Effector memory CD4-positive, alpha-beta T cell (primary cell): ENCODE measurements around the gene OSCP1.

Source experiments
- DNase-seq, 3 donors: peaks; one replicate each; pipeline ENCODE4 v3.0.0-alpha.2; 2020
- H3K27ac ChIP-seq: 2 replicates; pipeline ENCODE4 v1.7.0; 2013; ENCODE audit warnings: mild to moderate bottlenecking, low read length, moderate library complexity; ENCODE audit not compliant: insufficient read depth, poor library complexity, severe bottlenecking
- H3K27me3 ChIP-seq: replicated peaks from 2 replicates; pipeline ENCODE4 v1.7.0; 2013; ENCODE audit warnings: mild to moderate bottlenecking, low read length; ENCODE audit not compliant: insufficient read depth, control insufficient read depth, poor library complexity, severe bottlenecking
- H3K36me3 ChIP-seq: 2 replicates; pipeline ENCODE4 v1.7.0; 2013; ENCODE audit warnings: mild to moderate bottlenecking, low read length, moderate library complexity; ENCODE audit not compliant: control insufficient read depth, insufficient read depth
- H3K4me1 ChIP-seq: 2 replicates; pipeline ENCODE4 v1.7.0; 2013; ENCODE audit warnings: low read length, mild to moderate bottlenecking; ENCODE audit not compliant: control insufficient read depth, insufficient read depth, poor library complexity, severe bottlenecking
- H3K4me3 ChIP-seq: 2 replicates; pipeline ENCODE4 v1.7.0; 2013; ENCODE audit warnings: low read length, low read depth, mild to moderate bottlenecking; ENCODE audit not compliant: insufficient read depth, poor library complexity, severe bottlenecking
- H3K9me3 ChIP-seq: 2 replicates; pipeline ENCODE4 v1.7.0; 2013; ENCODE audit warnings: mild to moderate bottlenecking, low read length, moderate library complexity; ENCODE audit not compliant: control insufficient read depth

OSCP1 gene

GRCh38 chr1:36414384-36414783 lies 35.9 kb downstream of the OSCP1 start:
- DNase-seq: no peak
- Histone ChIP-seq H3K9me3 (no peaks in the 10 kb centered on the region), H3K36me3 (no peaks in the 10 kb centered on the region), H3K4me1 (no peaks in the 10 kb centered on the region), H3K4me3 (no peak overlapping the region), H3K27ac (no peak overlapping the region), H3K27me3 (no peaks in the 10 kb centered on the region)

- no peaks in the 10 kb centered on the region for H3K36me3 ChIP-seq
- DNase-seq: peak; percentile 11 to 27 (median 15)
- no peaks in the 10 kb centered on the region for H3K27me3 ChIP-seq
- no peak overlapping the region for H3K4me3 ChIP-seq
- no peaks in the 10 kb centered on the region for H3K9me3 ChIP-seq
- no peaks in the 10 kb centered on the region for H3K4me1 ChIP-seq
- no peak overlapping the region for H3K27ac ChIP-seq
Observed at GRCh38 chr1:36411674-36412648, 38.3 kb downstream of the OSCP1 start.

GRCh38 chr1:36408479-36408878 lies 41.8 kb downstream of the OSCP1 start:
- H3K4me1 ChIP-seq: no peaks in the 10 kb centered on the region
- H3K4me3 ChIP-seq: no peak overlapping the region
- DNase-seq: no peak
- H3K9me3 ChIP-seq: no peaks in the 10 kb centered on the region
- H3K27me3 ChIP-seq: no peaks in the 10 kb centered on the region
- no peaks in the 10 kb centered on the region for H3K36me3 ChIP-seq
- no peak overlapping the region for H3K27ac ChIP-seq

GRCh38 chr1:36406440-36406839 lies 43.8 kb downstream of the OSCP1 start:
- Histone ChIP-seq H3K27me3 (no peaks in the 10 kb centered on the region), H3K36me3 (no peaks in the 10 kb centered on the region), H3K4me1 (no peaks in the 10 kb centered on the region), H3K9me3 (no peaks in the 10 kb centered on the region), H3K4me3 (no peak overlapping the region), H3K27ac (no peak overlapping the region)
- no peak for DNase-seq

GRCh38 chr1:36402504-36402890 lies 47.8 kb downstream of the OSCP1 start:
- Histone ChIP-seq H3K4me3 (no peak overlapping the region), H3K36me3 (no peaks in the 10 kb centered on the region), H3K9me3 (no peaks in the 10 kb centered on the region), H3K27ac (no peak overlapping the region), H3K4me1 (peaks cover 6% of the 10 kb centered on the region), H3K27me3 (no peaks in the 10 kb centered on the region)
- no peak for DNase-seq

GRCh38 chr1:36401602-36402503 lies 48.4 kb downstream of the OSCP1 start:
- Histone ChIP-seq H3K27me3 (no peaks in the 10 kb centered on the region), H3K9me3 (no peaks in the 10 kb centered on the region), H3K4me3 (no peak overlapping the region), H3K4me1 (peaks cover 6% of the 10 kb centered on the region), H3K27ac (no peak overlapping the region), H3K36me3 (no peaks in the 10 kb centered on the region)
- no peak for DNase-seq

GRCh38 chr1:36400825-36401601 lies 49.2 kb downstream of the OSCP1 start:
- peak in 1 of 3 donors; percentile 7 for DNase-seq
- Histone ChIP-seq H3K27ac (no peak overlapping the region), H3K4me3 (no peak overlapping the region)

GRCh38 chr1:36400514-36400824 lies 49.8 kb downstream of the OSCP1 start:
- H3K4me3 ChIP-seq: no peak overlapping the region
- peaks cover 10% of the 10 kb centered on the region for H3K4me1 ChIP-seq
- no peak overlapping the region for H3K27ac ChIP-seq

More at GRCh38 chr1:36400825-36401601, 49.2 kb downstream of the OSCP1 start:
- Histone ChIP-seq H3K9me3 (no peaks in the 10 kb centered on the region), H3K36me3 (no peaks in the 10 kb centered on the region), H3K4me1 (peaks cover 10% of the 10 kb centered on the region), H3K27me3 (no peaks in the 10 kb centered on the region)

GRCh38 chr1:36398370-36398977 lies 51.8 kb downstream of the OSCP1 start:
- no peak for DNase-seq
- Histone ChIP-seq H3K27ac (peak overlapping the region; percentile 82), H3K36me3 (peaks cover 9% of the 10 kb centered on the region), H3K27me3 (no peaks in the 10 kb centered on the region), H3K9me3 (no peaks in the 10 kb centered on the region), H3K4me1 (peaks cover 10% of the 10 kb centered on the region), H3K4me3 (no peak overlapping the region)

More at GRCh38 chr1:36400514-36400824, 49.8 kb downstream of the OSCP1 start:
- Histone ChIP-seq H3K9me3 (no peaks in the 10 kb centered on the region), H3K36me3 (no peaks in the 10 kb centered on the region), H3K27me3 (no peaks in the 10 kb centered on the region)
- no peak for DNase-seq
